GM12891 (cell line): ENCODE measurements around the gene GAPDHS.

ENCODE experiments used
- PAX5 ChIP-seq: IDR thresholded peaks from 2 replicates; pipeline ENCODE4 v1.6.1; 2011; ENCODE audit warnings: low read length, moderate library complexity, mild to moderate bottlenecking; ENCODE audit not compliant: insufficient read depth, severe bottlenecking
- POLR2A ChIP-seq: IDR thresholded peaks from 2 replicates; pipeline ENCODE4 v1.6.1; 2011; ENCODE audit warnings: low read depth, low read length, control low read depth
- POLR2AphosphoS5 ChIP-seq: IDR thresholded peaks from 2 replicates; pipeline ENCODE4 v1.6.1; 2011; ENCODE audit warnings: low read depth, low read length, control low read depth
- POU2F2 ChIP-seq: IDR thresholded peaks from 2 replicates; pipeline ENCODE4 v1.6.1; 2011; ENCODE audit warnings: low read depth, mild to moderate bottlenecking, control low read depth, low read length, moderate library complexity
- SPI1 ChIP-seq: IDR thresholded peaks from 2 replicates; pipeline ENCODE4 v1.6.1; 2011; ENCODE audit warnings: low read depth, low read length, control low read depth
- TAF1 ChIP-seq: IDR thresholded peaks from 2 replicates; pipeline ENCODE4 v1.6.1; 2011; ENCODE audit warnings: low read depth, low read length, control low read depth

DNA sequence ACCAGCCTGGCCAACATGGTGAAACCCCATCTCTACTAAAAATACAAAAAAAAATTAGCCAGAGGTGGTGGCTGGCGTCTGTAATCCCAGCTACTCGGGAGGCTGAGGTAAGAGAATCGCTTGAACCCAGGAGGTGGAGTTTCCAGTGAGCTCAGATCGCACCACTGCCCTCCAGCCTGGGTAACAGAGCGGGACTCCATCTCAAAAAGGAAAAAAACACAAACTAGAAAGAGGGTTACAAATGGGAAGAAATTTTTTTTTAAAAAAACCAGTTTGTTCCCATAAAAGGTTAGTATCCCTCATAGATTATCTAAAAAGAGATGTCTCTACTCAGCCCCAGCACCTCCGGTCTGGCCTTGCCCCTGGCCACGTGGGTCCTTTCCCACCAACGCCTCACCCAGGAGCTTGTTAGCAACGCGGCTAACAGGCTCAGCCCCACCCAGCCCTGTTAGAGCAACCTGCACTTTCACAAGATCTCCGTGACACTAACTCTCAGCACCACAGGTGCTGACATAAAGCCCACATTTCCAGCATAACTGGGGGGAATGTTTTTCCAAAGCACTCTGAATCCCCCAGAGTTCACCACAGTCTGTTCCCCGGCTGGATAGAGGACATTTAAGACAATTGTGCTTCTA lies 24.1 kb upstream of the GAPDHS start:
- TF ChIP-seq TAF1 (0 out of 2 replicates have a peak, but pooled peaks have one; percentile 24), POLR2AphosphoS5 (no peak; the same call in 1 of the 2 replicates), SPI1 (no peak), POLR2A (no peak; the same call in 1 of the 2 replicates), PAX5 (no peak), POU2F2 (no peak)
